Stomach smooth muscle (tissue), 2 donors: ENCODE data around the gene C12orf43.
"Not testable (repeated sequence)": the region's sequence is repeated elsewhere in the genome, so short reads cannot be mapped to it uniquely, and the experiment has no call there.

Experiments used
- H3K27ac ChIP-seq: one replicate; pipeline ENCODE4 v1.7.0; 2013; ENCODE audit warnings: mild to moderate bottlenecking, low read length, inconsistent platforms
- H3K27me3 ChIP-seq, 2 donors: one replicate each; pipeline ENCODE4 v1.7.0; 2013; ENCODE audit warnings: low read length in 2 of 2; ENCODE audit not compliant: insufficient read depth in 2 of 2, control insufficient read depth in 1 of 2
- H3K36me3 ChIP-seq, 2 donors: one replicate each; pipeline ENCODE4 v1.7.0; 2013; ENCODE audit warnings: low read length in 2 of 2; ENCODE audit not compliant: control insufficient read depth in 2 of 2, insufficient read depth in 2 of 2
- H3K4me1 ChIP-seq: one replicate; pipeline ENCODE4 v1.7.0; 2013; ENCODE audit warnings: low read length; ENCODE audit not compliant: control insufficient read depth, insufficient read depth
- H3K4me3 ChIP-seq, 2 donors: one replicate each; pipeline ENCODE4 v1.7.0; 2013; ENCODE audit warnings: low read length in 2 of 2
- H3K9ac ChIP-seq, 2 donors: one replicate each; pipeline ENCODE4 v1.7.0; 2013; ENCODE audit warnings: low read length in 2 of 2, mild to moderate bottlenecking in 1 of 2
- H3K9me3 ChIP-seq, 2 donors: one replicate each; pipeline ENCODE4 v1.7.0; 2013; ENCODE audit warnings: low read length in 2 of 2; ENCODE audit not compliant: control insufficient read depth in 2 of 2
- donor health status: healthy.
- donor health status: Pancreatic carcinoma.

C12orf43 gene

DNA sequence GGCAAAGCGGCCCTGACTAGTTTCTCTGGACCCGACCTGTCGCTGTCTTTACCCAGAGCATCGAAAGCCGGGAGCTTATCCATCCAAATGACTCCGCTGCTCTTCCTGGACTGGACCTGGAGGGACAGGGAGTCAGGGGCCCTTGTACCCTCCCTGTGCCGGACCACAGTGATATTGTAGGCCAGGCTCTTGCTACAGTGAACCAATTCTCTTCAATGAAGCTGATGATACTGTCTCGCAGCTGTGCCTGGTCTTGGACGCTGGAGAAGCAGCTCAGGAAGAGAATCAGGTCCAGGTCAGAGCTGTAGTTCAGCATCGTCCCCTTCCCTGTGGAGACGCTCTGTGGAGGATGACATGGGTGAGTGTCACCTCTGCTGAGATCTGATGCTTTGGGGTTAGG is 37.4 kb upstream of the C12orf43 start:
- Histone ChIP-seq H3K9me3 (no peaks in the 10 kb centered on the region), H3K36me3 (no peaks in the 10 kb centered on the region), H3K27ac (no peak overlapping the region), H3K27me3 (no peaks in the 10 kb centered on the region), H3K4me1 (no peaks in the 10 kb centered on the region), H3K9ac (no peak overlapping the region), H3K4me3 (no peak overlapping the region)

DNA sequence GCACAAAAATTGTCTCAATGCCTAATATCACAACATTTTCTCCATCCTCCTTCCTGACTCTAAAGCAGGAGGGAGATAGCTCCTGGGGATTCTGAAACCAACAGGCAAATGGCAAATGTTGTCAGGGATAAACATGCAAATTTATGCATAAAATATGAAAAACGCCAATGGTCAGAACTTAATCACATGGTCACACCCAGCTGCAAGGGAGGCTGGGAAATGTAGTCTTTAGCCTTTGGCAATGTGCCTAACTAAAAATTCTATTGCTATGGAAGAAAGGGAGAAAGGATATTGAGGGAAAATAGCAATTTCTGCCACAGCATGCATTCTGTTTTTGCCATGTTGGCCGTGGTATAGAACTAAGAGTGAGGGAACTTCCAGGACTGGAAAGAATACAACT is 34.4 kb upstream of the C12orf43 start:
- H3K27ac ChIP-seq, result no peak overlapping the region
- no peaks in the 10 kb centered on the region for H3K36me3 ChIP-seq
- H3K4me1 ChIP-seq, result no peaks in the 10 kb centered on the region
- no peak overlapping the region for H3K9ac ChIP-seq
- H3K9me3 ChIP-seq, result no peaks in the 10 kb centered on the region
- peaks cover 0 to 4% of the 10 kb centered on the region in 2 donors for H3K27me3 ChIP-seq
- no peak overlapping the region for H3K4me3 ChIP-seq

DNA sequence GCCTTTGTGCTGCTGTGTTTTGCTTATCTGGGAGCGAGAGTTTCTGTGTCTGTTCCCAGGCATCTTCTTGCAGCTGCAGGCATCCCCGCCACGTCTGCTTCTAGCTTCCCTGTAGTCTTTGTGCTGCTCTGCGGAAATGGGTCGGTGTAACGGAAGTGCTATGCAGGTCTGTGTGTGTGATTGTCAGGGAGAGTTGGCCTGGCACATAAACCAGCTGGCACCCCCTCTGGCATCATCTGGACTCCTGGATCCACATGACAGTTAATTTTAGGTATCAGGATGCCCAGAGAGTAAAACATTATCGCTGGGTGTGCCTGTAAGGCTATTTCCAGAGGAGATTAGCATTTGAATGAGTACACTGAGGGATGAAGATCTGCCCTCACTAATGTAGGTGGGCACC is 32.2 kb upstream of the C12orf43 start:
- no peak overlapping the region for H3K4me3 ChIP-seq
- H3K27me3 ChIP-seq, result peaks cover 0 to 6% of the 10 kb centered on the region in 2 donors
- no peaks in the 10 kb centered on the region for H3K4me1 ChIP-seq
- no peak overlapping the region for H3K9ac ChIP-seq
- no peaks in the 10 kb centered on the region for H3K9me3 ChIP-seq
- H3K27ac ChIP-seq, result no peak overlapping the region
- H3K36me3 ChIP-seq, result no peaks in the 10 kb centered on the region

DNA sequence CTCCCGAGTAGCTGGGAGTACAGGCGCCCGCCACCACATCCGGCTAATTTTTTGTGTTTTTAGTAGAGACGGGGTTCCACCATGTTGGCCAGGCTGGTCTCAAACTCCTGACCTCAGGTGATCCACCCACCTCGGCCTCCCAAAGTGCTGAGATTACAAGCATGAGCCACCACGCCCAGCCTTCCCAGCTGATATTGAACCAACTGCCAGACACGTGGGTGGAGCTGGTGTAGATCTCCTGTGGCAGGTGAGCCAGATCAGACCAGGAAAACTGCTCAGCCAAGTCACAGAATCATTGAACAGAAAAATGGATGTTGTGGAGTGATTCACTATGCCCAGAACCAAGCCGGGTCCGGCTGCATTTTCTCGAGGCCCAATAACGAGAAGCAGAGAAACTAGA is 31.1 kb upstream of the C12orf43 start:
- not testable (repeated sequence) for H3K4me3 ChIP-seq, H3K4me1 ChIP-seq, H3K36me3 ChIP-seq, H3K9ac ChIP-seq, H3K27ac ChIP-seq, H3K9me3 ChIP-seq, H3K27me3 ChIP-seq

DNA sequence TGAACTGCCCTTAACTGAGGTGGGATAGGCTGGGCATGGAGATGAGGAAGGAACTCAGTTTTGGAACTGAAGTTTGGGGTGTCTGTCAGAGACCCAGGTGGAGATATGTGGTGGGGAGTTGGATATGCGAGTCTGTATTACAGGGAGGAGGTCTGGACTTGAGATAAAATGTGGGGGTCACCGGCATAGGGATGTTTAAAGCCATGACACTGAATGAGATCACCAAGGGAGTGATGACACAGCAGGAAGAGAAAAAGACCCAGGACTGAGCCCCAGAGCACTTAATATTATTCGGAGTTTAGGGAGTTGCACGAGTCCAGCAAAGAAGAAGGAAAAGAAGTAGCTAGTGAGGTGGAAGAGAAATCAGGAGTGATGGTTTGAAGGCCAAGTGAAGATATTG is 26.8 kb upstream of the C12orf43 start:
- no peak overlapping the region for H3K27ac ChIP-seq
- no peaks in the 10 kb centered on the region for H3K9me3 ChIP-seq
- H3K36me3 ChIP-seq, result no peaks in the 10 kb centered on the region
- H3K9ac ChIP-seq, result no peak overlapping the region
- no peak overlapping the region for H3K4me3 ChIP-seq
- H3K4me1 ChIP-seq, result peaks cover 2% of the 10 kb centered on the region
- H3K27me3 ChIP-seq, result peaks cover 0 to 6% of the 10 kb centered on the region in 2 donors

DNA sequence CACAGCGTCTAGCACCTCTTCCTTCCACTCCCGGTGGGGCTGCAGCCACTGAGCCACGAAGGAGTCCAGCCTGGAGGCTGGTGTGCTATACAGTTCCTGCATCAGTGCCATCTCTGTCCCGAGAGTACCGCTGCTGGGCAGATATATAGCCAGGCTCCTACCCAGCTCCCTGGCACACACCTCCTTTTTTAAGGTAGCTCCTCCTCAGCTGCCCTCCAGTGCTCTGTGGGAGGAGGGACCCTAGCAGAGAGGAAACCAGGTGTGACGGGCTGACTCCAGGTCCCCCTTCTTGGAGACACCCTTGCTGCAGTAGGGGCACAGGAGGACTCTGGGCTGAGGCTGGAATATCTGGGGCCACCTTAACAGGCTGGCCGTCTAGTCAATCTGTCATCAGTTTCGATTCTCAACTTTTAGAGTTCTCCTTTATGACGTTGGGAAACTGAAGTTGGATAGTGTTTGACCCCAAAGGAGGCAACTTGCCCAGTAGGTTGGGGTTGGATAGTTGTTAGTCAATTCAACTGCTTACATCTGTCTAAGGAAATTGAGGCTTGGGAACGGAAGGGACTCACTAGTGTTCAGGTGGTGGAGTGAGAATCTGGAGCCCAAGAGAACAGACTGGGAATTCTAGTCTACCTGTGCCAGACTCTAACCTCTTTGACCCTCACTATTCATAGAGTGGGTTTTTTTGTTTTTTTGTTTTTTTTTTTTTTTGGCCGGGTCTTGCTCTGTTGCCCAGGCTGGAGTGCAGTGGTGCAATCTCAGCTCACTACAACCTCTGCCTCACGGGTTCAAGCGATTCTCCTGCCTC is 22.8 kb upstream of the C12orf43 start, which contains the start of gene OASL:
OASL (minus strand) TSS at position 386 of the 808 bp plus-strand sequence; CDS start at position 111, 275 bp downstream.
- H3K27ac ChIP-seq, result no peak within 1 kb of the TSS
- no peaks in the 10 kb centered on the region for H3K9me3 ChIP-seq
- H3K9ac ChIP-seq, result peak within 1 kb of the TSS in 1 of 2 donors; percentile 29
- H3K4me1 ChIP-seq, result peaks cover 2% of the 10 kb centered on the region
- peak within 1 kb of the TSS; percentile 59 to 64 for H3K4me3 ChIP-seq
- no peaks in the 10 kb centered on the region for H3K36me3 ChIP-seq
- H3K27me3 ChIP-seq, result peaks cover 0 to 4% of the 10 kb centered on the region in 2 donors

DNA sequence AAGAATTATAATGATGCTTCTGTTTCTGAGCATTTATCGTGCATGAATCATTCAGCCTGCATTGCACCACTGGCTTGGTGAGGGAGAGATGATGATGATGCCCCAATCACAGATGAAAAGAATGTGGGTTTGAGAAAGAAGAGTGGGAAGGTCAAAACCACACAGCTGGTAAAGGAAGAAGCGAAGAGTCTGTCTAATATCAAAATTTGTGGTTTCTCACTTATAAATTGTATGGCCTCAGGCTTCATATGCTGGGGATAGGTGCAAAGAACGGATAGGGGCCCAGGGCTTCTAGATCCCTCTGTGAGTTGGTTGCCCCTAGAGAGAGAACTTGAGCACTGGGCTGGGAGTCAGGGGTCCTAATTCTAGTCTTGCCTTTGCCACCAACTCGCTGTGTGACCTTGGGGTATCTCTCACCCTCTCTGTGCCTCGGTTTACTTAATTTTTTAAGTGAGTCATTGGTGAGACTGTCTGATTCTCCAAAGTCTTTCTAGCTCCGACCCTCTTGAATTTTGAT is 20.6 kb upstream of the C12orf43 start:
- Histone ChIP-seq H3K9me3 (no peaks in the 10 kb centered on the region), H3K27ac (no peak overlapping the region), H3K4me1 (peaks cover 2% of the 10 kb centered on the region), H3K36me3 (no peaks in the 10 kb centered on the region), H3K4me3 (no peak overlapping the region), H3K27me3 (peaks cover 0 to 4% of the 10 kb centered on the region in 2 donors), H3K9ac (no peak overlapping the region)

DNA sequence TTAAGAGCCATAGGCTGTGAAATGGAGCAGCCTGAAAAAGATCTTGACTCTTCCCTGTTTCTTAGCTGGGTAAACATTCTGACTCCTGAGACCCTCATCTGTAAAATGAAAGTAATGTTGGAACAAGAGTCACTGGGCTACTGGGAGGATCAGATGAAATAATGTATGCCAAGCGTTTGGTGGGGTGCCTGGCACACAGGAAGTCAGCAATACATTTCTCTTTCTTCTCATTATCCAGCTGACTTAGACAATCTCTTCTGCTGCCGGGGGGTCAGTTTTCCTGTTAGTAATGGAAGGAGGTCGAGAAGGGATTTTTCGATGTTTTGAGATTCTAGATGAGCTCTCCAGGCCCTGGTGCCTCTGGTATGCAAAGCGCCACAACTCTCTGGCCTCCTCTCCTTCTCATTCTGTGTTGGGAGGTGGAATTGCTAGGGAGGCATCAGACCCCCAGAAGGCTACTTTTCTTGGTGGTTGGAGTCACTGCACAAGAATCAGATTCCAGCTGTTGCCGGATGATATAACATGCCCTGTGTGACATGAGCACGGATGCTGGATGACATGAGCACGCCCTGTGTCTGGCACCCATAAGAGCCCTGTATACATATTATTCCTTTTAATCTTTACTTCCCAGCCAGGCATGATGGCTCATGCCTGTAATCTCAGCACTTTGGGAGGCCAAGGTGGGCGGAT is 18.5 kb upstream of the C12orf43 start:
- Histone ChIP-seq H3K36me3 (no peaks in the 10 kb centered on the region), H3K27ac (no peak overlapping the region), H3K9me3 (no peaks in the 10 kb centered on the region), H3K4me3 (no peak overlapping the region), H3K4me1 (peaks cover 2% of the 10 kb centered on the region), H3K27me3 (peaks cover 0 to 4% of the 10 kb centered on the region in 2 donors), H3K9ac (no peak overlapping the region)

DNA sequence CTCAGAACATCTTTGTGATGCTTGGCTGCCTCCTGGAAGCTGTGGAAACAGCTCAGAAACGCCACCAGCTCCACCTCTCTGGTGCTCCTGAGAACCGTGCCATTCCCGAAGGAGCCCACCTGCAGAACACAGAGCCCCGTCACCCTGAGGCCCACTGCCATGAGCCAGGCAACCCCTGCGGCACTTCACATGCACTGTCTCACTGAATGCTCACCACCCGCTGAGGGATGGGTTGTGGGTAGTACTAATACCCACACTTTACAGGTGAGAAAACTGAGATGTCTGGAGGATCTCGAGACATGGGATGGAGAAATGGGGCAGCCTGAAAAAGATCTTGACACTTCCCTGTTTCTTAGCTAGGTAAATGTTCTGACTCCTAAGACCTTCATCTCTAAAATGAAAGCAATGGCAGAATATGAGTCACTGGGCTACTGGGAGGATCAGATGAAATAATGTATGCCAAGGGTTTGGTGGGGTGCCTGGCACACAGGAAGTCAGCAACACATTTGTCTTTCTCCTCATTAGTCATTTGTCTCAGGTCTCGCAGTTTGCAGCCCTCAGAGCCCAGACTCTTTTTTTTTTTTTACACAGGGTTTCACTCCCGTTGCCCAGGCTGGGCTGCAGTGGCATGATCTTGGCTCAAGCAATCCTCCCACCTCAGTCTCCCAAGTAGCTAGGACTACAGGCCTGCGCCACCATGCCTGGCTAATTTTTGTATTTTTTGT is 17.5 kb upstream of the C12orf43 start:
- Histone ChIP-seq H3K9me3 (no peaks in the 10 kb centered on the region), H3K27ac (no peak overlapping the region), H3K4me3 (no peak overlapping the region), H3K27me3 (peaks cover 0 to 4% of the 10 kb centered on the region in 2 donors), H3K4me1 (no peaks in the 10 kb centered on the region), H3K9ac (no peak overlapping the region), H3K36me3 (no peaks in the 10 kb centered on the region)

DNA sequence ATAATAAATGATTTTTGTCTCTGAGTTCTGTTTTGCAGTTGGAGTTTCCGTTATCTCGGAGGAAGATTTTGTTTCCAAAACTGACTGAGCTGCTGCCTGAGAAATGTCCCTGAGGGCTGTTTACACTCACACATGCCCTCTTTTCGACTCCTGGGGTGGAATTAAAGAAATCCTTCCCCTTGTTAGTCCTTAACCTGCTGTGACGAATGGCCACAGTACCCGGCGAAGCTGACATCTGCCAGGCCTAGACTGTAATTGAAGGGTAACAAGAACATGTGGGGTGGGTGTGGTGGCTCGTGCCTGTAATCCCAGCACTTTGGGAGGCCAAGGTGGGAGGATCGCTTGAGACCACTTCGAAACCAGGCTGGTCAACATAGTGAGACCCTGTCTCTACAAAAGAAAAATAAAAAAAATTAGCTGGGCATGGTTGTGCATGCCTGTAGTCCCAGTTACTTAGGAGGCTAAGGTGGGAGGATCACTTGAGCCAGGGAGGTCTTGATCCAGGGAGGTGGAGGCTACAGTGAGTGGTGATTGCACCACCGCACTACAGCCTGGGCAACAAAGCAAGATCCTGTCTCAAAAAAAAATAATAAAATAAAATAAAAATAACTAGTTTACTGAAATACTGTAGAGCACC is 14.4 kb upstream of the C12orf43 start:
- Histone ChIP-seq H3K9me3 (no peaks in the 10 kb centered on the region), H3K4me3 (no peak overlapping the region)

More for the DNA sequence above, 14.4 kb upstream of the C12orf43 start:
- H3K9ac ChIP-seq, result no peak overlapping the region
- H3K36me3 ChIP-seq, result no peaks in the 10 kb centered on the region
- H3K27ac ChIP-seq, result no peak overlapping the region
- H3K27me3 ChIP-seq, result peaks cover 0 to 2% of the 10 kb centered on the region in 2 donors
- no peaks in the 10 kb centered on the region for H3K4me1 ChIP-seq
